ENCODE data around the gene CCDC57.
"Not testable (repeated sequence)": the region's sequence is repeated elsewhere in the genome, so short reads cannot be mapped to it uniquely, and the experiment has no call there.

CCDC57 gene

GRCh38 chr17:82200743-82201497 lies 11.7 kb downstream of the CCDC57 start:
- DNase-seq: no peak

GRCh38 chr17:82200135-82200534 lies 12.5 kb downstream of the CCDC57 start:
- no peak for DNase-seq

- DNase-seq: no peak
These were observed 13.1 kb downstream of the CCDC57 start for GRCh38 chr17:82199496-82199895.

- DNase-seq: no peak
These were observed 14.6 kb downstream of the CCDC57 start for GRCh38 chr17:82198092-82198491.

- no peak for DNase-seq
These were observed 16.7 kb downstream of the CCDC57 start for GRCh38 chr17:82195675-82196672.

GRCh38 chr17:82194765-82195164 lies 17.9 kb downstream of the CCDC57 start:
- DNase-seq: no peak

- no peak for DNase-seq
These were observed 19.0 kb downstream of the CCDC57 start for GRCh38 chr17:82193520-82194220.

GRCh38 chr17:82193050-82193449 lies 19.6 kb downstream of the CCDC57 start:
- DNase-seq: not testable (repeated sequence)

GRCh38 chr17:82188001-82188961 lies 24.4 kb downstream of the CCDC57 start:
- DNase-seq: no peak

- DNase-seq: no peak
These were observed 25.1 kb downstream of the CCDC57 start for GRCh38 chr17:82187500-82187899.

- no peak for DNase-seq
These were observed 26.4 kb downstream of the CCDC57 start for GRCh38 chr17:82186221-82186620.

- no peak for DNase-seq
These were observed 27.9 kb downstream of the CCDC57 start for GRCh38 chr17:82184761-82185160.

- DNase-seq: no peak
These were observed 31.7 kb downstream of the CCDC57 start for GRCh38 chr17:82180776-82181528.

GRCh38 chr17:82179946-82180475 lies 32.6 kb downstream of the CCDC57 start:
- DNase-seq: no peak

- DNase-seq: no peak
These were observed 33.2 kb downstream of the CCDC57 start for GRCh38 chr17:82179412-82179811.

- DNase-seq: no peak
These were observed 34.0 kb downstream of the CCDC57 start for GRCh38 chr17:82178499-82179261.

- DNase-seq: no peak
These were observed 34.7 kb downstream of the CCDC57 start for GRCh38 chr17:82177761-82178498.

- DNase-seq: no peak
These were observed 35.4 kb downstream of the CCDC57 start for GRCh38 chr17:82177276-82177675.

GRCh38 chr17:82175951-82176350 lies 36.7 kb downstream of the CCDC57 start:
- DNase-seq: no peak
